H9 (cell line): Measurements from ENCODE around the gene HYPK. TPM values are rescaled to one million over a fixed set of nuclear protein-coding genes. Genes with fewer than 3 reads are reported as not detected.
A peak's percentile ranks its signal among the peaks of the same experiment; 100 is the strongest.

ENCODE experiments used
- DNase-seq: peaks from one replicate; pipeline ENCODE4 v3.0.0-alpha.2; 2017
- H2AFZ ChIP-seq: one replicate; pipeline ENCODE4 v1.6.1; 2013; ENCODE audit warnings: mild to moderate bottlenecking, low read length, control low read depth, moderate library complexity
- H2AK5ac ChIP-seq: 2 replicates; pipeline ENCODE4 v1.6.1; 2013; ENCODE audit warnings: low read length, control low read depth, mixed read lengths; ENCODE audit not compliant: insufficient read length
- H2BK120ac ChIP-seq: one replicate; pipeline ENCODE4 v1.6.1; 2013; ENCODE audit warnings: low read depth, mild to moderate bottlenecking, low read length, control low read depth, inconsistent platforms; ENCODE audit not compliant: poor library complexity, severe bottlenecking
- H2BK12ac ChIP-seq: 2 replicates; pipeline ENCODE4 v1.6.1; 2013; ENCODE audit warnings: low read length, control low read depth, mixed read lengths, low read depth; ENCODE audit not compliant: insufficient read length
- H2BK15ac ChIP-seq: 2 replicates; pipeline ENCODE4 v1.6.1; 2013; ENCODE audit warnings: low read depth, low read length, control low read depth
- H2BK20ac ChIP-seq: one replicate; pipeline ENCODE4 v1.6.1; 2013; ENCODE audit warnings: low read depth, mild to moderate bottlenecking, low read length, control low read depth, inconsistent platforms; ENCODE audit not compliant: poor library complexity, severe bottlenecking
- H2BK5ac ChIP-seq: 2 replicates; pipeline ENCODE4 v1.6.1; 2013; ENCODE audit warnings: low read length, control low read depth, mixed read lengths; ENCODE audit not compliant: insufficient read length
- H3K14ac ChIP-seq: 2 replicates; pipeline ENCODE4 v1.6.1; 2013; ENCODE audit warnings: low read length, control low read depth; ENCODE audit not compliant: insufficient read depth
- H3K18ac ChIP-seq: 2 replicates; pipeline ENCODE4 v1.6.1; 2013; ENCODE audit warnings: low read depth, mild to moderate bottlenecking, mixed read lengths, low read length, control low read depth; ENCODE audit not compliant: insufficient read length
- H3K23ac ChIP-seq: 2 replicates; pipeline ENCODE4 v1.6.1; 2013; ENCODE audit warnings: low read length, control low read depth, mixed read lengths, low read depth; ENCODE audit not compliant: insufficient read length
- H3K23me2 ChIP-seq: 2 replicates; pipeline ENCODE4 v1.6.1; 2013; ENCODE audit warnings: low read depth, mild to moderate bottlenecking, mixed read lengths, low read length, control low read depth; ENCODE audit not compliant: insufficient read length, poor library complexity, severe bottlenecking
- H3K27ac ChIP-seq: 2 replicates; pipeline ENCODE4 v1.5.1; 2013; ENCODE audit warnings: low read length, control low read depth, mixed read lengths, low read depth; ENCODE audit not compliant: insufficient read length
- H3K27me3 ChIP-seq: 2 replicates; pipeline ENCODE4 v1.6.1; 2013; ENCODE audit warnings: low read length, control low read depth, inconsistent platforms; ENCODE audit not compliant: insufficient read depth
- H3K4ac ChIP-seq: 2 replicates; pipeline ENCODE4 v1.6.1; 2013; ENCODE audit warnings: low read depth, mild to moderate bottlenecking, control low read depth, inconsistent platforms, low read length, moderate library complexity
- H3K4me1 ChIP-seq: 2 replicates; pipeline ENCODE4 v1.6.1; 2013; ENCODE audit warnings: low read length, control low read depth, inconsistent platforms; ENCODE audit not compliant: insufficient read depth
- H3K4me2 ChIP-seq: 2 replicates; pipeline ENCODE4 v1.6.1; 2013; ENCODE audit warnings: low read length, control low read depth, mixed read lengths; ENCODE audit not compliant: insufficient read length, insufficient read depth
- H3K56ac ChIP-seq: 2 replicates; pipeline ENCODE4 v1.6.1; 2013; ENCODE audit warnings: low read depth, mild to moderate bottlenecking, mixed read lengths, low read length, control low read depth; ENCODE audit not compliant: insufficient read length
- H3K79me1 ChIP-seq: 2 replicates; pipeline ENCODE4 v1.6.1; 2013; ENCODE audit warnings: low read depth, mild to moderate bottlenecking, moderate library complexity, low read length, control low read depth, inconsistent platforms; ENCODE audit not compliant: insufficient read depth, poor library complexity, severe bottlenecking
- H3K79me2 ChIP-seq: 2 replicates; pipeline ENCODE4 v1.6.1; 2013; ENCODE audit warnings: low read length, control low read depth, inconsistent platforms; ENCODE audit not compliant: insufficient read depth
- H3K9ac ChIP-seq: 2 replicates; pipeline ENCODE4 v1.6.1; 2013; ENCODE audit warnings: low read length, control low read depth, mixed read lengths; ENCODE audit not compliant: insufficient read length; ENCODE audit errors: extremely low read depth
- H3K9me3 ChIP-seq: one replicate; pipeline ENCODE4 v1.6.1; 2013; ENCODE audit warnings: low read depth, low read length, inconsistent platforms; ENCODE audit not compliant: control insufficient read depth
- H3T11ph ChIP-seq: one replicate; pipeline ENCODE4 v1.6.1; 2013; ENCODE audit warnings: mild to moderate bottlenecking, low read length, control low read depth, inconsistent platforms
- H4K20me1 ChIP-seq: one replicate; pipeline ENCODE4 v1.6.1; 2013; ENCODE audit not compliant: control insufficient read depth, insufficient read length, insufficient read depth
- H4K5ac ChIP-seq: 2 replicates; pipeline ENCODE4 v1.6.1; 2013; ENCODE audit warnings: low read depth, mild to moderate bottlenecking, mixed read lengths, low read length, control low read depth; ENCODE audit not compliant: insufficient read length
- H4K8ac ChIP-seq: replicated peaks from 2 replicates; pipeline ENCODE4 v1.6.1; 2013; ENCODE audit warnings: low read length, control low read depth, mixed read lengths, low read depth; ENCODE audit not compliant: insufficient read length
- H4K91ac ChIP-seq: 2 replicates; pipeline ENCODE4 v1.6.1; 2013; ENCODE audit warnings: low read depth, mild to moderate bottlenecking, moderate library complexity, mixed read lengths, low read length, control low read depth; ENCODE audit not compliant: insufficient read length
- H3K27ac Mint-ChIP-seq, 3 experiments: 2 replicates in 2 of 3; 3 replicates in 1 of 3; pipeline ENCODE4 v1.8.0; 2020 to 2021; ENCODE audit warnings: mixed read lengths in 3 of 3, mild to moderate bottlenecking in 1 of 3, moderate library complexity in 1 of 3
- H3K27me3 Mint-ChIP-seq: 2 replicates; pipeline ENCODE4 v1.8.0; 2021; ENCODE audit warnings: low read depth, mild to moderate bottlenecking, moderate library complexity, mixed read lengths
- H3K36me3 Mint-ChIP-seq, 3 experiments: 2 replicates in 2 of 3; 3 replicates in 1 of 3; pipeline ENCODE4 v1.8.0; 2020 to 2021; ENCODE audit warnings: low read depth in 3 of 3, mixed read lengths in 3 of 3; ENCODE audit not compliant: insufficient read depth in 1 of 3
- H3K4me1 Mint-ChIP-seq, 2 experiments: 2 replicates each; pipeline ENCODE4 v1.8.0; 2020; ENCODE audit warnings: mixed read lengths in 2 of 2
- H3K4me3 Mint-ChIP-seq, 2 experiments: 2 replicates in 1 of 2; 3 replicates in 1 of 2; pipeline ENCODE4 v1.8.0; 2020 to 2021; ENCODE audit warnings: mild to moderate bottlenecking in 2 of 2, mixed read lengths in 2 of 2, moderate library complexity in 1 of 2
- H3K9me3 Mint-ChIP-seq, 2 experiments: 2 replicates in 1 of 2; 3 replicates in 1 of 2; pipeline ENCODE4 v1.8.0; 2020; ENCODE audit warnings: mild to moderate bottlenecking in 2 of 2, mixed read lengths in 2 of 2, moderate library complexity in 1 of 2
- CTCF ChIP-seq: fragments of 200-600 bp; sonication (generic); conservative IDR thresholded peaks from 3 replicates; pipeline ENCODE4 v1.8.0; 2021; ENCODE audit warnings: antibody characterized with exemption, mild to moderate bottlenecking
- WGBS: extraction: QIAGEN DNeasy Blood & Tissue Kit; methylation state at CpG from one replicate; pipeline ENCODE4 v1.1.7; 2013; ENCODE audit warnings: missing lambda C conversion rate, low lambda C conversion rate, mixed read lengths; ENCODE audit not compliant: insufficient read length; ENCODE audit errors: extremely low coverage; 5-methylcytosine and 5-hydroxymethylcytosine counted together
- total RNA-seq: library from RNA; stranded (reverse); gene quantifications from 2 replicates; pipeline ENCODE4 v1.2.1, GENCODE V29; 2021

Gene HYPK
- total RNA-seq, 1 experiment from 2014 or later: 25.4 TPM

- no peaks in the 10 kb centered on the region for H3K9me3 ChIP-seq
- no peaks in the 10 kb centered on the region; the same call in 1 of the 2 replicates for H3K4me1 ChIP-seq
- H3K4me1 Mint-ChIP-seq: peaks cover 12 to 13% of the 10 kb centered on the region in 2 experiments
- H4K5ac ChIP-seq: no peak overlapping the region
- H4K8ac ChIP-seq: no peak overlapping the region
- H3K27me3 Mint-ChIP-seq: no peaks in the 10 kb centered on the region; the same call in 1 of the 2 replicates
- WGBS: 100% methylated on average over 2 of the region's 31 CpGs
- peaks cover 13% of the 10 kb centered on the region for H3K23me2 ChIP-seq
- no peak overlapping the region for H2BK12ac ChIP-seq
- no peak overlapping the region for H3K18ac ChIP-seq
- H4K20me1 ChIP-seq: no peaks in the 10 kb centered on the region
- H3K56ac ChIP-seq: no peak overlapping the region
- H3K4me2 ChIP-seq: peak overlapping the region; percentile 98
- H3K4me3 Mint-ChIP-seq: peak overlapping the region; percentile 82 to 92
- no peak overlapping the region for H2BK20ac ChIP-seq
- no peak overlapping the region for H4K91ac ChIP-seq
- no peak overlapping the region for H2BK120ac ChIP-seq
- peak; percentile 90 for TF ChIP-seq CTCF
- peak overlapping the region; percentile 53 for H3K9ac ChIP-seq
- H3K27ac ChIP-seq: no peak overlapping the region
- H3K79me1 ChIP-seq: no peaks in the 10 kb centered on the region
- H2BK15ac ChIP-seq: no peak overlapping the region
- H3K36me3 Mint-ChIP-seq: peaks cover 5 to 25% (median 10%) of the 10 kb centered on the region in 3 experiments; a peak in 6 of 7 replicates
- H3K79me2 ChIP-seq: no peaks in the 10 kb centered on the region
- H3K27me3 ChIP-seq: no peaks in the 10 kb centered on the region
- no peaks in the 10 kb centered on the region; a peak in 1 of 5 replicates for H3K9me3 Mint-ChIP-seq
- H2AFZ ChIP-seq: peak overlapping the region; percentile 17
- peak; percentile 83 for DNase-seq
- no peak overlapping the region for H3K4ac ChIP-seq
- peak overlapping the region in 1 of 3 experiments; percentile 35; a peak in 2 of 7 replicates for H3K27ac Mint-ChIP-seq
- no peak overlapping the region for H2AK5ac ChIP-seq
- no peak overlapping the region for H2BK5ac ChIP-seq
- no peak overlapping the region for H3T11ph ChIP-seq
- no peak overlapping the region for H3K23ac ChIP-seq
- peak overlapping the region; percentile 64; the same call in 1 of the 2 replicates for H3K14ac ChIP-seq
These were observed 23.0 kb upstream of the HYPK start for GRCh38 chr15:43777267-43777914.
